DOHH2 (cell line): Measurements from ENCODE around the gene SPATA12.

Experiments
- EZH2phosphoT487 ChIP-seq: fragments of 200-600 bp; sonication (generic); IDR thresholded peaks from 2 replicates; pipeline ENCODE4 v1.6.1; 2017; ENCODE audit warnings: borderline replicate concordance, mild to moderate bottlenecking, antibody characterized with exemption, low read length, moderate library complexity, mixed read lengths
- TF ChIP-seq, protein P1 (sequence below): fragments of 200-600 bp; sonication (generic); IDR thresholded peaks from one replicate; pipeline ENCODE4 v1.5.1; 2014; ENCODE audit warnings: antibody characterized with exemption, mild to moderate bottlenecking, low read depth, low read length; ENCODE audit not compliant: poor library complexity, severe bottlenecking

- TF ChIP-seq, protein P1, sequence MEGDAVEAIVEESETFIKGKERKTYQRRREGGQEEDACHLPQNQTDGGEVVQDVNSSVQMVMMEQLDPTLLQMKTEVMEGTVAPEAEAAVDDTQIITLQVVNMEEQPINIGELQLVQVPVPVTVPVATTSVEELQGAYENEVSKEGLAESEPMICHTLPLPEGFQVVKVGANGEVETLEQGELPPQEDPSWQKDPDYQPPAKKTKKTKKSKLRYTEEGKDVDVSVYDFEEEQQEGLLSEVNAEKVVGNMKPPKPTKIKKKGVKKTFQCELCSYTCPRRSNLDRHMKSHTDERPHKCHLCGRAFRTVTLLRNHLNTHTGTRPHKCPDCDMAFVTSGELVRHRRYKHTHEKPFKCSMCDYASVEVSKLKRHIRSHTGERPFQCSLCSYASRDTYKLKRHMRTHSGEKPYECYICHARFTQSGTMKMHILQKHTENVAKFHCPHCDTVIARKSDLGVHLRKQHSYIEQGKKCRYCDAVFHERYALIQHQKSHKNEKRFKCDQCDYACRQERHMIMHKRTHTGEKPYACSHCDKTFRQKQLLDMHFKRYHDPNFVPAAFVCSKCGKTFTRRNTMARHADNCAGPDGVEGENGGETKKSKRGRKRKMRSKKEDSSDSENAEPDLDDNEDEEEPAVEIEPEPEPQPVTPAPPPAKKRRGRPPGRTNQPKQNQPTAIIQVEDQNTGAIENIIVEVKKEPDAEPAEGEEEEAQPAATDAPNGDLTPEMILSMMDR, result no peak
- TF ChIP-seq EZH2phosphoT487, result no peak
Measured at GRCh38 chr3:57038466-57039164, 21.8 kb upstream of the SPATA12 start.
